ENCODE measurements around the gene APBA2.

DNA sequence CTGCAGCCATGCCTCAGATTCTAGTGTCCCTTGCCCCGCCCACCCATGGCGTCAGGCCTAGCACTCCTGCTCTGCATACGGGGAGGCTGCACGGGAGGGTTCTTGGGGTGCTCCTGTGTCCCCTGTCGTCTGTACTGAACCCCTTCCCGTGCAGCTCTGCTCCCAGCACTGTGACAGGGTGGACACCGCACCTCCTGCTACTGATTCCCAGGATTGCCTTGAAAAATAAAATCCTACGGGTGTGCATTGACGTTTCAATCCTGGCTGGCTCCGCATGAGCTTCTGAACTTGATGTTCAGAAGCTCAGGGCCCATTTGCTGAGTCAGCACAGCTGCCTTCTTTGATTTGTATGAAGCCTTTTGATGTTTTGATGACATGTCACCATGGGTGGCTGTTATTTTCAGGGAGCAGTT lies 176.4 kb downstream of the APBA2 start:
- TF ChIP-seq CTCF (IDR thresholded peaks at IDR 0.05) (no peak), POLR2A (IDR thresholded peaks at IDR 0.05) (no peak)
